Endodermal cell (in vitro differentiated cells): Measurements from ENCODE around the gene RELA. TPM values are rescaled to one million over a fixed set of nuclear protein-coding genes. Genes with fewer than 3 reads are reported as not detected.

ENCODE experiments used
- DNase-seq: peaks from one replicate; pipeline ENCODE4 v3.0.0-alpha.2; 2017
- H3K27ac ChIP-seq: 2 replicates; pipeline ENCODE4 v1.5.1; 2013; ENCODE audit warnings: mild to moderate bottlenecking, low read depth, low read length, moderate library complexity
- H3K27me3 ChIP-seq: 2 replicates; pipeline ENCODE4 v1.6.1; 2013; ENCODE audit warnings: mild to moderate bottlenecking, low read length, moderate library complexity; ENCODE audit not compliant: insufficient read depth, control insufficient read depth, poor library complexity, severe bottlenecking
- H3K36me3 ChIP-seq: 2 replicates; pipeline ENCODE4 v1.7.0; 2013; ENCODE audit warnings: mild to moderate bottlenecking, low read length, moderate library complexity; ENCODE audit not compliant: control insufficient read depth, insufficient read depth
- H3K4me1 ChIP-seq: one replicate; pipeline ENCODE4 v1.7.0; 2013; ENCODE audit warnings: low read length; ENCODE audit not compliant: control insufficient read depth, insufficient read depth
- H3K4me3 ChIP-seq: 2 replicates; pipeline ENCODE4 v1.5.1; 2013; ENCODE audit warnings: mild to moderate bottlenecking, low read length, moderate library complexity
- H3K9ac ChIP-seq: 2 replicates; pipeline ENCODE4 v1.6.1; 2013; ENCODE audit warnings: mild to moderate bottlenecking, low read length, moderate library complexity; ENCODE audit not compliant: poor library complexity, severe bottlenecking; ENCODE audit errors: extremely low read depth
- H3K9me3 ChIP-seq: 2 replicates; pipeline ENCODE4 v1.6.1; 2013; ENCODE audit warnings: mild to moderate bottlenecking, low read length, moderate library complexity; ENCODE audit not compliant: control insufficient read depth
- H3K27ac Mint-ChIP-seq: 2 replicates; pipeline ENCODE4 v1.8.0; 2020; ENCODE audit warnings: mixed read lengths
- H3K27me3 Mint-ChIP-seq: 2 replicates; pipeline ENCODE4 v1.8.0; 2021; ENCODE audit warnings: mild to moderate bottlenecking, mixed read lengths; ENCODE audit not compliant: insufficient read depth
- H3K36me3 Mint-ChIP-seq: 2 replicates; pipeline ENCODE4 v1.8.0; 2020; ENCODE audit warnings: low read depth, mixed read lengths
- H3K4me1 Mint-ChIP-seq: 2 replicates; pipeline ENCODE4 v1.8.0; 2020; ENCODE audit warnings: mixed read lengths
- H3K4me3 Mint-ChIP-seq: 2 replicates; pipeline ENCODE4 v1.8.0; 2020; ENCODE audit warnings: mild to moderate bottlenecking, moderate library complexity, mixed read lengths
- H3K9me3 Mint-ChIP-seq: 2 replicates; pipeline ENCODE4 v1.8.0; 2020; ENCODE audit warnings: mild to moderate bottlenecking, mixed read lengths
- CTCF ChIP-seq: fragments of 200-600 bp; sonication (generic); conservative IDR thresholded peaks from 2 replicates; pipeline ENCODE4 v1.5.0; 2021; ENCODE audit warnings: antibody characterized with exemption, mild to moderate bottlenecking
- WGBS, 2 experiments: methylation state at CpG; one replicate each; pipeline versions ENCODE4 v1.1.5 to v1.1.7; 2013; ENCODE audit warnings: missing lambda C conversion rate in 2 of 2, mixed read lengths in 1 of 2; ENCODE audit not compliant: insufficient coverage in 1 of 2, insufficient read length in 1 of 2; 5-methylcytosine and 5-hydroxymethylcytosine counted together
- total RNA-seq, 2 donors: library from RNA; stranded (reverse); fragmentation: NEBNext Ultra II Directional in 1 of 2; extraction: Animal tissue kit (Norgen Biotek cat#: 25700) in 1 of 2; gene quantifications; 2 replicates in 1 of 2; 3 replicates in 1 of 2; pipeline ENCODE4 v1.2.1, GENCODE V29; 2021

The RELA gene
- total RNA-seq, 2 donors from 2014 or later: 40.2 to 41.1 TPM

DNA sequence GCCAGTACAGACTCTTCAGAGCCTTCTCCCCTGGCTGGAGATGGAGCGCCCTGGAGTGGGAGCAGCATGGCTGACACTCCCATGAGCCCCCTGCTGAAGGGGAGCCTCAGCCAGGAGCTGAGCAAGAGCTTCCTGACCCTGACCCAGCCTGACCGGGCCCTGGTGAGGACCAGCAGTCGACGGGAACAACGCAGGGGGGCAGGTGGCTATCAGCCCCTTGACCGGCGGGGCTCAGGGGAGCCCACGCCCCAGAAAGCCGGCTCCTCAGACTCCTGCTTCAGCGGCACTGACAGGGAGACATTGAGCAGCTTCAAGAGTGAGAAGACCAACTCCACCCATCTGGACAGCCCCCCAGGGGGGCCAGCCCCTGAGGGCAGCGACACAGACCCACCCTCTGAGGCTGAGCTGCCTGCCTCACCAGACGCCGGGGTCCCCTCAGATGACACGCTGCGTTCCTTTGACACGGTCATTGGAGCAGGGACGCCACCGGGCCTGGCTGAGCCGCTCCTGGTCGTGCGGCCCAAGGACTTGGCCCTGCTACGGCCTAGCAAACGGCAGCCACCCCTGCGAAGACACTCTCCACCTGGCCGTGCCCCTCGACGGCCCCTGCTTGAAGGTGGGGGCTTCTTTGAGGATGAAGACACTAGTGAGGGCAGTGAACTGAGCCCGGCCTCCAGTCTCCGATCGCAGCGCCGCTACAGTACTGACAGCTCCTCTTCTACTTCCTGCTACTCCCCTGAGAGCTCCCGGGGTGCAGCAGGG is 44.5 kb downstream of the RELA start:
- peaks cover 8% of the 10 kb centered on the region for H3K4me1 ChIP-seq
- Mint-ChIP-seq H3K4me1 (peaks cover 6% of the 10 kb centered on the region), H3K4me3 (peak overlapping the region; percentile 82), H3K36me3 (peaks cover 36% of the 10 kb centered on the region), H3K27ac (no peak overlapping the region), H3K9me3 (no peaks in the 10 kb centered on the region), H3K27me3 (no peaks in the 10 kb centered on the region)
- no peaks in the 10 kb centered on the region for H3K27me3 ChIP-seq
- H3K9me3 ChIP-seq: no peaks in the 10 kb centered on the region
- no peak for TF ChIP-seq CTCF
- no peak overlapping the region for H3K4me3 ChIP-seq
- peaks cover 48% of the 10 kb centered on the region for H3K36me3 ChIP-seq
- H3K9ac ChIP-seq: no peak overlapping the region
- DNase-seq: no peak
- no peak overlapping the region for H3K27ac ChIP-seq
- 92 to 97% methylated on average over 18 to 33 of the region's 33 CpGs for WGBS, 2 experiments

DNA sequence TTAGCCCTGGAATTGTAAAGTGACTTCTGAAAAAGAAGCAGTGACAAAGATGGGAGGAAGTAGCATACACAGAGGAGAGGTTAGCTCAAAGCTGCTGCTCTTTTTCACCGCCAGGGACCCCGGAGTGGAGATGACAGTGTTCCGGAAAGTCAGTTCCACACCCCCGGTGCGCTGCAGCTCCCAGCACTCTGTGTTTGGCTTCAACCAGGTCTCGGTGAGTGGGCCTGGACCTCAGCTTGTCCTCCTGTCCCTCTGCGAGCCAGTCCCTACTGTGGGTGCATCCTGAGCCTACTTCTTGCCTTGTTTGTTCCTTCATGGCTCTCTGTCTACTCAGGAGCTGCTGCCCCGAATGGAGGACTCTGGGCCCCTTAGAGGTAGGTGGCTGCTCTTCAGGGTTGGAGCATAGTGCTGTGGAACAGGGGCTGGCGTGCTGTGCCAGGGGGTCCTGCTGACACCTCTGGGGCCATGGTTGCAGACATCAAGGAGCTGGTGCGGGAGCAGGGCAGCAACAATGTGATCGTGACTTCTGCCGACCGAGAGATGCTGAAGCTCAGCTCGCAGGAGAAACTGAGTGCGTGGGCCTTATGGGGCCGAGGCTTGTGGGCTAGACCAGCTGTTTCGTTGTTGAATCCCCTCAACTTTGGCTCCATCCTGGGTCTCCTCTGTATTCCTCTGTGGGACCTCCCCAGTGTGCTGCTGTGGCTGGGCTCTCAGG is 45.4 kb downstream of the RELA start:
- Mint-ChIP-seq H3K27me3 (no peaks in the 10 kb centered on the region), H3K36me3 (peaks cover 30% of the 10 kb centered on the region), H3K4me3 (peak overlapping the region; percentile 82), H3K4me1 (peaks cover 8% of the 10 kb centered on the region), H3K27ac (no peak overlapping the region), H3K9me3 (no peaks in the 10 kb centered on the region)
- TF ChIP-seq CTCF: no peak
- no peak overlapping the region for H3K27ac ChIP-seq
- H3K9ac ChIP-seq: no peak overlapping the region
- H3K4me3 ChIP-seq: peak overlapping the region; percentile 84
- H3K27me3 ChIP-seq: no peaks in the 10 kb centered on the region
- no peaks in the 10 kb centered on the region for H3K9me3 ChIP-seq
- 93 to 95% methylated on average over 15 to 17 of the region's 17 CpGs for WGBS, 2 experiments
- H3K4me1 ChIP-seq: peaks cover 8% of the 10 kb centered on the region
- DNase-seq: no peak
- peaks cover 44% of the 10 kb centered on the region for H3K36me3 ChIP-seq

- H3K4me1 Mint-ChIP-seq: peaks cover 12% of the 10 kb centered on the region
- TF ChIP-seq CTCF: no peak
- Histone ChIP-seq H3K4me3 (peak overlapping the region; percentile 84), H3K27me3 (no peaks in the 10 kb centered on the region), H3K36me3 (peaks cover 44% of the 10 kb centered on the region), H3K27ac (no peak overlapping the region), H3K4me1 (peaks cover 8% of the 10 kb centered on the region), H3K9ac (peak overlapping the region; percentile 57), H3K9me3 (no peaks in the 10 kb centered on the region)
- H3K9me3 Mint-ChIP-seq: no peaks in the 10 kb centered on the region
- H3K27ac Mint-ChIP-seq: peak overlapping the region; percentile 88
- no peak for DNase-seq
- peak overlapping the region; percentile 82 for H3K4me3 Mint-ChIP-seq
- 88 to 94% methylated on average over 5 to 9 of the region's 10 CpGs for WGBS, 2 experiments
- H3K36me3 Mint-ChIP-seq: peaks cover 27% of the 10 kb centered on the region
- H3K27me3 Mint-ChIP-seq: no peaks in the 10 kb centered on the region
Measured at GRCh38 chr11:65616575-65617001, 46.1 kb downstream of the RELA start.
